Activated T-cell treated with anti-CD3 and anti-CD28 coated beads, Interleukin-2, amount 50 U/mL, for 24 hours (primary cell): Measurements from ENCODE around the gene IFI30.
"Not testable (repeated sequence)": the region's sequence is repeated elsewhere in the genome, so short reads cannot be mapped to it uniquely, and the experiment has no call there.

ENCODE experiments used
- DNase-seq: peaks from one replicate; pipeline ENCODE4 v3.0.0-alpha.2; 2020
- H3K27ac Mint-ChIP-seq: 2 replicates; pipeline ENCODE4 v1.8.0; 2020; ENCODE audit warnings: mild to moderate bottlenecking, mixed read lengths
- H3K27me3 Mint-ChIP-seq: 2 replicates; pipeline ENCODE4 v1.8.0; 2020; ENCODE audit warnings: mixed read lengths
- H3K36me3 Mint-ChIP-seq: 2 replicates; pipeline ENCODE4 v1.8.0; 2020; ENCODE audit warnings: low read depth, mixed read lengths
- H3K4me1 Mint-ChIP-seq: 2 replicates; pipeline ENCODE4 v1.8.0; 2020; ENCODE audit warnings: low read depth, mixed read lengths
- H3K4me3 Mint-ChIP-seq: 2 replicates; pipeline ENCODE4 v1.8.0; 2020; ENCODE audit warnings: mild to moderate bottlenecking, moderate library complexity, mixed read lengths
- H3K9me3 Mint-ChIP-seq: 2 replicates; pipeline ENCODE4 v1.8.0; 2020; ENCODE audit warnings: mixed read lengths

Gene IFI30

GRCh38 chr19:18159059-18159616 is 14.5 kb upstream of the IFI30 start:
- H3K9me3 Mint-ChIP-seq, H3K27me3 Mint-ChIP-seq, H3K4me3 Mint-ChIP-seq, DNase-seq, H3K27ac Mint-ChIP-seq: not testable (repeated sequence)
- Mint-ChIP-seq H3K4me1 (peaks cover 22% of the 10 kb centered on the region), H3K36me3 (peaks cover 44% of the 10 kb centered on the region)

DNA sequence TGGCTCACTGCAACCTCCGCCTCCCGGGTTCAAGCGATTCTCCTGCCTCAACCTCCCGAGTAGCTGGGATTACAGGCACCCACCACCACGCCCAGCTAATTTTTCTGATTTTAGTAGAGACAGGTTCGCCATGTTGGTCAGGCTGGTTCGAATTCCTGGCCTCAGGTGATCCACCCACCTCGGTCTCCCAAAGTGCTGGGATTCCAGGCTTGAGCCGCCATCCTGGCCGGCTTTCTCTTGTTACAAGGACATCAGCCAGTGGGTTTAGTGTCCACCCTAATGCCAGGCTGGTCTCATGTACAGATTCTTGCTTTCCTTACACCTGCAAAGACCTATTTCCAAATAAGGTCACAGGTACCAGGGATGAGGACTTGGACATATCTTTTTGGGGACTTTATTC is 13.8 kb upstream of the IFI30 start:
- peaks cover 44% of the 10 kb centered on the region for H3K36me3 Mint-ChIP-seq
- no peaks in the 10 kb centered on the region for H3K9me3 Mint-ChIP-seq
- no peaks in the 10 kb centered on the region for H3K27me3 Mint-ChIP-seq
- no peak overlapping the region for H3K27ac Mint-ChIP-seq
- DNase-seq, result no peak
- H3K4me3 Mint-ChIP-seq, result peak overlapping the region; percentile 69
- peaks cover 16% of the 10 kb centered on the region for H3K4me1 Mint-ChIP-seq

GRCh38 chr19:18160493-18160970 is 13.1 kb upstream of the IFI30 start:
- Mint-ChIP-seq H3K27ac (peak overlapping the region; percentile 65), H3K27me3 (no peaks in the 10 kb centered on the region), H3K4me3 (peak overlapping the region; percentile 69), H3K9me3 (no peaks in the 10 kb centered on the region), H3K36me3 (peaks cover 44% of the 10 kb centered on the region), H3K4me1 (peaks cover 16% of the 10 kb centered on the region)
- DNase-seq, result no peak

DNA sequence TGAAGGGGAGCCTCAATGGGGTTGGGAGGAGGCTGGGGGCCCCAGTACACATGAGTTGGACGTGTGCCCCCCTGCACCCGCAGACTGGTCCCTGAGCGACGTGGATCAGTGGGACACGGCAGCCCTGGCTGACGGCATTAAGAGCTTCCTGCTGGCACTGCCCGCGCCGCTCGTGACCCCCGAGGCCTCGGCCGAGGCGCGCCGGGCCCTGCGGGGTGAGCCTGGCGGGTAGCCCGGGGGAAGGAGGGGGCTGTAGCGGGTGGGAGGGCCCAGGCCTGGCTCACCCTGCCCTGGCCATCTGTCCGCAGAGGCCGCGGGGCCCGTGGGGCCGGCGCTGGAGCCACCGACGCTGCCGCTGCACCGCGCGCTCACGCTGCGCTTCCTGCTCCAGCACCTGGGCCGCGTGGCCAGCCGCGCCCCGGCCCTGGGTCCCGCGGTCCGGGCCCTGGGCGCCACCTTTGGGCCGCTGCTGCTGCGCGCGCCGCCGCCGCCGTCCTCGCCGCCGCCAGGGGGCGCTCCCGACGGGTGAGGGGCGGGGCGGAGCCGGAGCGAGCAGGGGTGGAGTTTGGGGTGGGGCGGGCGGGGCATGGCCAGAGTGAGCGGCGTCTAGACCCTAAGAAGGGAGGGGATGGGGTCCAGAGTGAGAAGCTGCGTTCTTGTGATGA is 12.5 kb upstream of the IFI30 start:
- Mint-ChIP-seq H3K27me3 (no peaks in the 10 kb centered on the region), H3K27ac (peak overlapping the region; percentile 55), H3K36me3 (peaks cover 49% of the 10 kb centered on the region), H3K4me3 (peak overlapping the region; percentile 69), H3K4me1 (peaks cover 16% of the 10 kb centered on the region), H3K9me3 (no peaks in the 10 kb centered on the region)
- DNase-seq, result peak; percentile 90

- peak overlapping the region; percentile 36 for H3K4me3 Mint-ChIP-seq
- no peak overlapping the region for H3K27ac Mint-ChIP-seq
- no peaks in the 10 kb centered on the region for H3K9me3 Mint-ChIP-seq
- peaks cover 49% of the 10 kb centered on the region for H3K36me3 Mint-ChIP-seq
- DNase-seq, result no peak
- H3K4me1 Mint-ChIP-seq, result peaks cover 13% of the 10 kb centered on the region
- no peaks in the 10 kb centered on the region for H3K27me3 Mint-ChIP-seq
These were observed 12.0 kb upstream of the IFI30 start for GRCh38 chr19:18161636-18162002.

DNA sequence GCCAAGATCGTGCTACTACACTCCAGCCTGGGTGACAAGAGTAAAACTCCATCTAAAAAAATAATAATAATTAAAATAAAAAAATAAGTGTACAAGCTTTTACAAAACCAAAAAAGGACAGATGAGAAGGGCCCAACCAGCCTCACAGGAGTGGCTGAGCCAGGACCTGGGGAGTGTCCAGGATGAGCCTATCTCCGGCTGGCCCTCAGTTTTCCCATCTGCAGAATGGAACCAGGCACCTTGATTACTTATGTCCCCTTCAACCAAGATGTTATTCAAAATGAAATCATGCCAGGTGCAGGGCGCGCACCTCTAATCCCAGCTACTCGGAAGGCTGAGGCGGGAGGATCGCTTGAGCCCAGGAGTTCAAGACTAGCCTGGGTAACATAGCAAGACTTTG is 9.5 kb upstream of the IFI30 start:
- Mint-ChIP-seq H3K4me3 (no peak overlapping the region), H3K27me3 (no peaks in the 10 kb centered on the region), H3K4me1 (peaks cover 13% of the 10 kb centered on the region), H3K36me3 (peaks cover 66% of the 10 kb centered on the region), H3K27ac (no peak overlapping the region), H3K9me3 (no peaks in the 10 kb centered on the region)
- no peak for DNase-seq

DNA sequence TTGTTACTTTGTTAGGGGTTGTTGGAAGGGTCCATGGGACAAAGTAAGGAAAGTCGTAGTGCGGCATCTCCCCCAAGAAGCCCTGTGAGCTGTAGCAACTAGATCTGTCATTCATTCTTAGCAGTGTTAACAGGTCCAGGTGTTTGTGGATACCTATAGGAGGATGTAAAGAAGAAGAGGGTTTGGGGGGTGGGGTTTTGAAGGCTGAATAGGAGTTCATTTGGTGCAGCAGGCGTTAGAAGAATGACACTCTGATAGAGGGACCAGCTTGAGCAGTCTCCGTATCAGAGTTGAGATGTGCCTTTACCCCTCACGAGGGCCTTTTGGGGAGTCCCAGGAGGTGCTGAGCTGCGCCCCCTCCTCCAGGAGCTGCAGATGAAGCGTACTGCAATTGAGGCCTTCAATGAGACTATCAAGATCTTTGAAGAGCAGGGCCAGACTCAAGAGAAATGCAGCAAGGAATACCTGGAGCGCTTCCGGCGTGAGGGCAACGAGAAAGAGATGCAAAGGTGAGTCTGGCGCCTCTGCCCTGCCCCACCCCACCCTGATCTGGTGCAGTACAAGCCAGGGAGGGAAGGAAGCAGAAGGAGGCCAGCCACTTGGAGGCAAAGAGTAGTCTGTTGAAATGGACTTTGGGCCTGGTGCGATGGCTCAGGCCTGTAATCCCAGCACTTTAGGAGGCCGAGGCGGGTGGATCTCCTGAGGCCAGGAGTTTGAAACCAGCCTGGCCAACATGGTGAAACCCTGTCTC is 7.6 kb upstream of the IFI30 start:
- H3K27me3 Mint-ChIP-seq, result no peaks in the 10 kb centered on the region
- H3K36me3 Mint-ChIP-seq, result peaks cover 75% of the 10 kb centered on the region
- H3K4me1 Mint-ChIP-seq, result peaks cover 4% of the 10 kb centered on the region
- DNase-seq, result no peak
- H3K4me3 Mint-ChIP-seq, result no peak overlapping the region
- H3K27ac Mint-ChIP-seq, result no peak overlapping the region
- H3K9me3 Mint-ChIP-seq, result no peaks in the 10 kb centered on the region

- Mint-ChIP-seq H3K9me3 (no peaks in the 10 kb centered on the region), H3K36me3 (peaks cover 77% of the 10 kb centered on the region), H3K27ac (no peak overlapping the region)
These were observed 6.6 kb upstream of the IFI30 start for GRCh38 chr19:18167011-18167410.

DNA sequence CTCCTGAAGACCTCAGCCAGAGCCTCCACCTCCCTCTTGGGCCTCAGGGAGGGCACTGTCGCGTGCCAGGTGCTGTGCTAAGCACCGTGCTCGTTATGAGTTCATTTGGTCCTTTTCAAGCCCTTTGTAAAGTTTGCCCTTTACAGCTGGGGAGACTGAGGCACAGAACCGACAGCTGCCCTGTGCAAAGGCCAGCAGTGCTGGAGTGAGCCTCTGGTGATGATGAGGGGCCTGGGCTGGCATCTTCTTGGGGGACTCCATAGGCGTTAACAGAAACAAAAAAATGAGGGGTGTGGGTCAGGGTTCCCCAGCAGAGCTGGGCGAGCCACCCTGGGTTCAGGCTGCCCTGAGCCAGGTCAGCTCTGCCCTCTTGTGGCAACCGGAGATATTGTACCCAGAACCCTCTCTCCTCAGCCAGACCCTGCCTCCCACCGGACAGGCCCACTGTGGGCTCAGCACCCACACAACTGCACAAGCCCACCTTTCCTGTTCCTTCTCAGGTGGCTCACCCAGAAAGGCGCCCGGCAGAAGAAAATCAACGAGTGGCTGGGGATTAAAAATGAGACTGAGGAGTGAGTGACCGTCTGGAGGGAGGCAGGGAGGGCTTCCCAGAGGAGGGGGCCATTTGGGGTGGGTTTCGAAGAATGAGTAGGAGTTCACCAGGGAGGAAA is 5.5 kb upstream of the IFI30 start:
- H3K36me3 Mint-ChIP-seq, result peaks cover 66% of the 10 kb centered on the region
- no peaks in the 10 kb centered on the region for H3K9me3 Mint-ChIP-seq
- no peak overlapping the region for H3K4me3 Mint-ChIP-seq
- H3K27ac Mint-ChIP-seq, result no peak overlapping the region
- H3K27me3 Mint-ChIP-seq, result no peaks in the 10 kb centered on the region
- peak; percentile 74 for DNase-seq
- H3K4me1 Mint-ChIP-seq, result peaks cover 4% of the 10 kb centered on the region

More at GRCh38 chr19:18167011-18167410, 6.6 kb upstream of the IFI30 start:
- H3K27me3 Mint-ChIP-seq, result no peaks in the 10 kb centered on the region
- DNase-seq, result no peak
- H3K4me3 Mint-ChIP-seq, result no peak overlapping the region
- H3K4me1 Mint-ChIP-seq, result no peaks in the 10 kb centered on the region

DNA sequence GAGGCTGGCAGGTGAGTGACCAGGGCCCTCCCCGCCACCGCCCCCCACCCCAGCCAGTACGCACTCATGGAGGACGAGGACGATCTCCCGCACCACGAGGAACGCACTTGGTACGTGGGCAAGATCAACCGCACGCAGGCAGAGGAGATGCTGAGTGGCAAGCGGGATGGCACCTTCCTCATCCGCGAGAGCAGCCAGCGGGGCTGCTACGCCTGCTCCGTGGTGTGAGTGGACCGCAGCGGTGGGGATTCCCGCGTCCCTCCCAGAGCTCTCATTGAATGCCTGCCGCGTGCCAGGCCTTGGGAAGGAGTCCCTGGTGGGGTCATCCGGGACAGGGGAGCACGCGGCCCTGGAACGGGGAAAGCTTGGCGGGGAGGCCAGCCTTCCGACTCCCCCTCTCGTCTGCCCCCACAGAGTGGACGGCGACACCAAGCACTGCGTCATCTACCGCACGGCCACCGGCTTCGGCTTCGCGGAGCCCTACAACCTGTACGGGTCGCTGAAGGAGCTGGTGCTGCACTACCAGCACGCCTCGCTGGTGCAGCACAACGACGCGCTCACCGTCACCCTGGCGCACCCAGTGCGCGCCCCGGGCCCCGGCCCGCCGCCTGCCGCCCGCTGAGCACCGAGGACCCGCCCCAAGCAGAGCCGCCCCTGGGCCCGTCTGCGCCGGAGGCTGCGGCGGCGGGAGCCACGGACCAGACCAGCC is 4.8 kb upstream of the IFI30 start:
- Mint-ChIP-seq H3K27me3 (no peaks in the 10 kb centered on the region), H3K27ac (no peak overlapping the region), H3K36me3 (peaks cover 62% of the 10 kb centered on the region), H3K4me3 (no peak overlapping the region), H3K4me1 (peaks cover 9% of the 10 kb centered on the region), H3K9me3 (no peaks in the 10 kb centered on the region)
- DNase-seq, result no peak

DNA sequence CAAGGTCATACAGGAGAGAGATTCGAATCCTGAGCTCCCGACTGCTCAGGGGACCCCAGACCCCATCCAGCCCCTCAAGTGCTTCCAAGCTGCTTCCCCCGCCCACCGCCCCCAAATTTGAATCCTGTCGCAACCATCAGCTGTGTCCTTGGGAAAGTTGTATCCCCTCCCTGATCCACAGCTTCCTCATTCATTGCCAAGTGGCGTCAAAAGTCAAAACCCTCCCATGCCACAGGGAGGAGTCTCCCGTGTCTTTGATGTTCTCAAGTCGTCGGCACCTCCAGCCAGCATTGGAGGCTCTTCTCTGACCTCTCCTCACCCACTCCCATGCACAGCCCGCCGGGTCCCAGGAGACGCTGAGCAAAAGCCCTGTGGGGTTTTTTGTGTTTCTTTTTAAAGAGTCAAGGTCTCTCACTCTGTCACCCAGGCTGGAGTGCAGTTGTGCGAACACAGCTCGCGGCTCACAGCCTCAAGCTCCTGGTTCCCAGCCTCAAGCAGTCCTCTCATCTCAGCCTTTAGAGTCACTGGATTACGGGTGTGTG is 2.8 kb upstream of the IFI30 start:
- Mint-ChIP-seq H3K4me1 (peaks cover 22% of the 10 kb centered on the region), H3K27ac (peak overlapping the region; percentile 37), H3K4me3 (no peak overlapping the region), H3K9me3 (no peaks in the 10 kb centered on the region), H3K27me3 (no peaks in the 10 kb centered on the region), H3K36me3 (peaks cover 63% of the 10 kb centered on the region)
- DNase-seq, result no peak

DNA sequence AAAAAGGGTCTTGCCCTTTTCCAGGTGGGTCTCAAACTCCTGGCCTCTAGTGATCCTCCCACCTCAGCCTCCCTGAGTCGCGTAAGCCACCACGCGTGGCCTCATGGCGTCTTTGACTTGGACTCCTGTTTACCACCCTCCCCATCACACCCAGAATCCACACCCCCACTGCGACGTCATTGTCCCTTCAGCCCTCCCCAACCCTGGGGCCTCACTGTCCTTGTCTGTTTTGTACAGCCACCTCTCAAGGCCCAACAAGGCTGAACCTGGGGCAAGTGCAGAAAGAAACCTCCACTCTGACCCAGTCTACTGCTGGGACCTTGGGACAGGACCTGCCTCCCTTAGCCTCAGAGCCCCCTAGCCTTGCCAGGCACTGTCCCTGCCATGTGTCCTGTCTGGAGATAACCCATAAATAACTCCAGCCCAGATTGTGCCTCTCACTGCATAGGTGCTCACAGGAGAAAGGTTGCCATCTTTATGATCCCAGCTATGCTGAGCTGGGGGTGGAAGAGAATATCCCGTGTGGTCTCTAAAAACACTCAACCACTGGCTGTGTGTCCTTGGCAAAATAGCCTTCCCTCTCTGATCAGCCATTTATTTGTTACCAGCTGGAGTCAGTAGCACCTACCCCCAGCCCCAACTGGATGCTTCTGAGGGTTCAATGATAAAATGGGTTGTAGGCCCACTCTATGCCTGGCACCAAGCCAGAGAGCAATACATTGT is 1.8 kb upstream of the IFI30 start:
- H3K36me3 Mint-ChIP-seq, result peaks cover 58% of the 10 kb centered on the region
- H3K9me3 Mint-ChIP-seq, result no peaks in the 10 kb centered on the region
- H3K4me3 Mint-ChIP-seq, result no peak overlapping the region
- H3K4me1 Mint-ChIP-seq, result peaks cover 22% of the 10 kb centered on the region
- H3K27me3 Mint-ChIP-seq, result no peaks in the 10 kb centered on the region
- no peak for DNase-seq
- no peak overlapping the region for H3K27ac Mint-ChIP-seq

GRCh38 chr19:18172331-18173053 is 1.1 kb upstream of the IFI30 start:
- peaks cover 55% of the 10 kb centered on the region for H3K36me3 Mint-ChIP-seq
- H3K4me3 Mint-ChIP-seq, result no peak overlapping the region
- H3K27me3 Mint-ChIP-seq, result no peaks in the 10 kb centered on the region
- H3K9me3 Mint-ChIP-seq, result no peaks in the 10 kb centered on the region
- H3K4me1 Mint-ChIP-seq, result peaks cover 22% of the 10 kb centered on the region
- H3K27ac Mint-ChIP-seq, result peak overlapping the region; percentile 20
- no peak for DNase-seq
